Upper lobe of left lung (tissue), 6 donors: ENCODE measurements around the gene POMC. TPM values are rescaled to one million over a fixed set of nuclear protein-coding genes. Genes with fewer than 3 reads are reported as not detected.

Source experiments
- ATAC-seq, 2 donors: fragments of 200-7000 bp; cut with Tn5 transposase; one replicate each; pipeline ENCODE4 v1.9.1; 2022; ENCODE audit warnings: mild to moderate bottlenecking in 2 of 2, moderate library complexity in 2 of 2; ENCODE audit not compliant: low FRiP score in 2 of 2
- DNase-seq, 2 donors: peaks; one replicate each; pipeline ENCODE4 v3.0.0-alpha.2; 2019 to 2020
- H3K27ac ChIP-seq, 4 donors: fragments of 200-600 bp; sonication (generic); one replicate each; pipeline ENCODE4 v1.5.1; 2016 to 2019
- H3K27me3 ChIP-seq, 4 donors: fragments of 200-600 bp; sonication (generic); one replicate each; pipeline ENCODE4 v1.5.1; 2017 to 2019
- H3K36me3 ChIP-seq, 4 donors: fragments of 200-600 bp; sonication (generic); one replicate each; pipeline ENCODE4 v1.5.1; 2016 to 2019
- H3K4me1 ChIP-seq, 4 donors: fragments of 200-600 bp; sonication (generic); one replicate each; pipeline ENCODE4 v1.5.1; 2018 to 2019
- H3K4me3 ChIP-seq, 4 donors: fragments of 200-600 bp; sonication (generic); one replicate each; pipeline ENCODE4 v1.5.1; 2017 to 2019; ENCODE audit warnings: mild to moderate bottlenecking in 2 of 4, moderate library complexity in 1 of 4
- H3K9me3 ChIP-seq, 4 donors: fragments of 200-600 bp; sonication (generic); one replicate each; pipeline ENCODE4 v1.5.1; 2018 to 2019
- CTCF ChIP-seq, 6 experiments: fragments of 450-650 bp in 4 of 6; fragments of 200-600 bp in 2 of 6; sonication (generic) in 2 of 6; IDR thresholded peaks; one replicate each; pipeline ENCODE4 v1.5.1; 2016 to 2019; ENCODE audit warnings: antibody characterized with exemption in 6 of 6
- EP300 ChIP-seq, 4 donors: sonication (generic); formaldehyde crosslinking; IDR thresholded peaks; one replicate each; pipeline ENCODE4 v1.5.1; 2017; ENCODE audit warnings: antibody characterized with exemption in 4 of 4, control low read depth in 2 of 4
- POLR2A ChIP-seq, 4 donors: fragments of 450-650 bp; IDR thresholded peaks; one replicate each; pipeline ENCODE4 v1.5.1; 2016 to 2017; ENCODE audit warnings: antibody characterized with exemption in 4 of 4, mild to moderate bottlenecking in 2 of 4
- POLR2AphosphoS5 ChIP-seq, 2 donors: sonication (generic); formaldehyde crosslinking; IDR thresholded peaks; one replicate each; pipeline ENCODE4 v1.5.1; 2017; ENCODE audit warnings: antibody characterized with exemption in 2 of 2
- WGBS, 2 donors: methylation state at CpG; one replicate each; pipeline ENCODE4 v1.1.5; 2017 to 2018; 5-methylcytosine and 5-hydroxymethylcytosine counted together
- total RNA-seq, 6 donors: library from RNA; depleted of rRNA in 4 of 6; stranded (reverse); fragments of >200 nt in 4 of 6; gene quantifications; one replicate each; pipeline versions ENCODE4 v1.1.0 to v1.2.1, GENCODE V29; 2016 to 2021
- donor health status: DM: no; HTN: no; CAD: no; lungs with moderate emphysema.
- donor health status: DM: no; HTN: yes; CAD: no; lungs with severe emphysema.

Gene POMC
- total RNA-seq, 6 donors from 2014 or later, result 2.4 to 11.5 (median 5.6) TPM

DNA sequence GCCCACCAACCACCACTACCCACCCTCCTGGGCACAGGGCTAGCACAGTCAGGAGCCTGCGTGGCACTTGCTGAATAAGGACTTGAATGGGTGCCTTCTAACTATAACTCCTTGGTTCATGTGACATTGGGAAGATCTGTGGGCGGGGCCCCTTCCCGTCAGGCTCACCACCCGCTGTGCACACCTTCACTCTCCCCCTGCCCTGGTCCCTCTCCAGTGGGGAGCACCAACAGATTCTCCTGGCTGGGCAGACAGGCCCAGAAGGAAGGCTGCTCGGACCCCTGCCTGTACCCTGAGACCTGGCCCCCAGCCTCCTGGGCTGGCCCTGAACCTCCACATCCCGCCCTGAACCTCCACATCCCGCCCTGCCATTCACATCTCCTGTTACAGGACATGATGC lies 33.4 kb upstream of the POMC start:
- no peak overlapping the region for H3K4me3 ChIP-seq
- no peaks in the 10 kb centered on the region for H3K9me3 ChIP-seq
- H3K4me1 ChIP-seq, result peaks cover 0 to 6% (median 3%) of the 10 kb centered on the region in 4 donors
- WGBS, 2 donors, result 92% methylated on average over 6 to 7 of the region's 7 CpGs
- DNase-seq (no peak), ATAC-seq (peak in 1 of 2 donors; percentile 57)
- no peak for TF ChIP-seq EP300 (IDR thresholded peaks at IDR 0.05)
- TF ChIP-seq CTCF (IDR thresholded peaks at IDR 0.05), result no peak
- TF ChIP-seq POLR2AphosphoS5 (IDR thresholded peaks at IDR 0.05), result no peak
- no peak for TF ChIP-seq POLR2A (IDR thresholded peaks at IDR 0.05)
- no peaks in the 10 kb centered on the region for H3K36me3 ChIP-seq
- H3K27ac ChIP-seq, result no peak overlapping the region
- H3K27me3 ChIP-seq, result no peaks in the 10 kb centered on the region

DNA sequence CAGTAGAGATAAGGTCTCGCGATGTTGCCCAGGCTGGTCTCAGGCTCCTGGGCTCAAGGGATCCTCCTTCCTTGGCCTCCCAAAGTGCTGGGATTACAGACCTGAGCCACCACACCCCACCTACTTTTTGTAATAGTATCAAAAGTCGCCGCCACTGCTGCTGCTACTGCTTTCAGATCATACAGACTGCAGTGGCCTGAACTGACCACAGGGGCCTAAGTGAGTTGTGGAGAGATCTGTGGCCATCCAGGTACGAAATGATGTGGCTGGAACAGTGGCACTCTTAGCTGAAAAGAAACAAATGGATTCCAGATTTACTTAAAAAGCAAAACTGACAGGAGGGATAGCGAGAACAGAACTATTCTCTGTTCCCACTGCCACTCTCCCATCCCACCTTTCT lies 32.9 kb upstream of the POMC start:
- DNase-seq (no peak), ATAC-seq (no peak)
- Histone ChIP-seq H3K36me3 (no peaks in the 10 kb centered on the region), H3K27ac (no peak overlapping the region), H3K4me1 (peaks cover 0 to 10% (median 3%) of the 10 kb centered on the region in 4 donors), H3K27me3 (no peaks in the 10 kb centered on the region), H3K4me3 (no peak overlapping the region), H3K9me3 (no peaks in the 10 kb centered on the region)
- TF ChIP-seq CTCF (IDR thresholded peaks at IDR 0.05) (no peak), POLR2AphosphoS5 (IDR thresholded peaks at IDR 0.05) (no peak), POLR2A (IDR thresholded peaks at IDR 0.05) (no peak), EP300 (IDR thresholded peaks at IDR 0.05) (no peak)
- 84 to 86% methylated on average over 6 of the region's 6 CpGs for WGBS, 2 donors

- H3K36me3 ChIP-seq, result no peaks in the 10 kb centered on the region
- H3K9me3 ChIP-seq, result no peaks in the 10 kb centered on the region
- TF ChIP-seq POLR2A (IDR thresholded peaks at IDR 0.05), result no peak
- TF ChIP-seq POLR2AphosphoS5 (IDR thresholded peaks at IDR 0.05), result no peak
- TF ChIP-seq EP300 (IDR thresholded peaks at IDR 0.05), result no peak
- TF ChIP-seq CTCF (IDR thresholded peaks at IDR 0.05), result no peak
- peaks cover 0 to 4% (median 0%) of the 10 kb centered on the region in 4 donors for H3K4me1 ChIP-seq
- no peak overlapping the region for H3K27ac ChIP-seq
- 70 to 91% methylated on average over 5 of the region's 5 CpGs for WGBS, 2 donors
- ATAC-seq (no peak), DNase-seq (no peak)
- H3K27me3 ChIP-seq, result no peaks in the 10 kb centered on the region
- H3K4me3 ChIP-seq, result no peak overlapping the region
These were observed 30.2 kb upstream of the POMC start for GRCh38 chr2:25198576-25198975.

- no peaks in the 10 kb centered on the region for H3K9me3 ChIP-seq
- H3K36me3 ChIP-seq, result no peaks in the 10 kb centered on the region
- TF ChIP-seq POLR2AphosphoS5 (IDR thresholded peaks at IDR 0.05) (no peak), POLR2A (IDR thresholded peaks at IDR 0.05) (no peak), EP300 (IDR thresholded peaks at IDR 0.05) (no peak), CTCF (IDR thresholded peaks at IDR 0.05) (no peak)
- no peaks in the 10 kb centered on the region for H3K27me3 ChIP-seq
- no peak overlapping the region for H3K4me3 ChIP-seq
- 29 to 44% methylated on average over 4 of the region's 4 CpGs for whole genome bisulfite sequencing, 2 donors
- H3K4me1 ChIP-seq, result peaks cover 0 to 4% (median 0%) of the 10 kb centered on the region in 4 donors
- no peak for ATAC-seq
- no peak overlapping the region for H3K27ac ChIP-seq
- DNase-seq, result no peak
These were observed 29.8 kb upstream of the POMC start for GRCh38 chr2:25198209-25198525.

GRCh38 chr2:25197336-25198208 lies 29.2 kb upstream of the POMC start:
- no peak for DNase-seq
- TF ChIP-seq CTCF (IDR thresholded peaks at IDR 0.05), result no peak
- no peak for TF ChIP-seq POLR2AphosphoS5 (IDR thresholded peaks at IDR 0.05)
- TF ChIP-seq POLR2A (IDR thresholded peaks at IDR 0.05), result no peak
- 54 to 60% methylated on average over 12 of the region's 12 CpGs for WGBS, 2 donors
- Histone ChIP-seq H3K4me1 (peaks cover 0 to 4% (median 0%) of the 10 kb centered on the region in 4 donors), H3K27ac (no peak overlapping the region), H3K27me3 (no peaks in the 10 kb centered on the region), H3K4me3 (no peak overlapping the region), H3K36me3 (no peaks in the 10 kb centered on the region), H3K9me3 (no peaks in the 10 kb centered on the region)
- ATAC-seq, result no peak
